ENCODE data around the gene DNLZ. TPM values are rescaled to one million over a fixed set of nuclear protein-coding genes. Genes with fewer than 3 reads are reported as not detected.
"Not testable (repeated sequence)": the region's sequence is repeated elsewhere in the genome, so short reads cannot be mapped to it uniquely, and the experiment has no call there.

DNLZ gene
- total and polyA plus RNA-seq, 5 experiments from 2014 or later = 32.8 to 58.1 (median 51.6) TPM

GRCh38 chr9:136327304-136327974 lies 36.1 kb downstream of the DNLZ start, which contains the start of gene GPSM1:
Gene GPSM1 (plus strand): TSS chr9:136327539. CDS start chr9:136327696, 157 bp downstream.
- Mint-ChIP-seq H3K4me3 (peak within 1 kb of the TSS; percentile 65 to 84 (median 71)), H3K36me3 (no peaks in the 10 kb centered on the region), H3K4me1 (peaks cover 2 to 17% (median 7%) of the 10 kb centered on the region in 4 donors), H3K27me3 (peaks cover 0 to 2% (median 0%) of the 10 kb centered on the region in 5 donors), H3K9me3 (no peaks in the 10 kb centered on the region), H3K27ac (peak within 1 kb of the TSS in 4 of 10 donors; percentile 49 to 79 (median 62))
- ATAC-seq = peak; percentile 68 to 77
- POLR2A ChIA-PET = no interaction called here
- DNase-seq = peak in 8 of 10 donors; percentile 18 to 70 (median 38)

GRCh38 chr9:136326761-136327303 lies 36.7 kb downstream of the DNLZ start:
- POLR2A ChIA-PET = interaction anchor here (2.3 kb wide), 1 partner anchor 37 kb away, joined by 7 read pairs; the partner anchor contains the start of gene DNLZ
- Mint-ChIP-seq H3K4me3 (peak overlapping the region; percentile 65 to 81 (median 70)), H3K9me3 (no peaks in the 10 kb centered on the region), H3K27ac (peak overlapping the region in 3 of 10 donors; percentile 49 to 65 (median 59)), H3K4me1 (peaks cover 2 to 20% (median 7%) of the 10 kb centered on the region in 4 donors), H3K27me3 (peaks cover 0 to 2% (median 0%) of the 10 kb centered on the region in 5 donors), H3K36me3 (no peaks in the 10 kb centered on the region)
- DNase-seq (no peak), ATAC-seq (peak in 1 of 2 donors; percentile 19)

- Mint-ChIP-seq H3K27me3 (peaks cover 0 to 2% (median 0%) of the 10 kb centered on the region in 5 donors), H3K36me3 (no peaks in the 10 kb centered on the region), H3K9me3 (no peaks in the 10 kb centered on the region), H3K4me3 (peak overlapping the region in 7 of 10 donors; percentile 11 to 80 (median 70)), H3K27ac (peak overlapping the region in 1 of 10 donors; percentile 40), H3K4me1 (peaks cover 2 to 20% (median 7%) of the 10 kb centered on the region in 4 donors)
- ATAC-seq (no peak), DNase-seq (no peak)
- POLR2A ChIA-PET = interaction anchor here (2.3 kb wide), 1 partner anchor 37 kb away, joined by 7 read pairs; the partner anchor contains the start of gene DNLZ
These were observed 37.3 kb downstream of the DNLZ start for GRCh38 chr9:136326061-136326760.

GRCh38 chr9:136325358-136325757 lies 38.2 kb downstream of the DNLZ start:
- Mint-ChIP-seq H3K9me3 (no peaks in the 10 kb centered on the region), H3K4me3 (peak overlapping the region in 3 of 10 donors; percentile 1 to 41 (median 10)), H3K27me3 (peaks cover 0 to 2% (median 0%) of the 10 kb centered on the region in 5 donors), H3K27ac (peak overlapping the region in 1 of 10 donors; percentile 40), H3K36me3 (no peaks in the 10 kb centered on the region), H3K4me1 (peaks cover 2 to 20% (median 7%) of the 10 kb centered on the region in 4 donors)
- no peak for ATAC-seq
- POLR2A ChIA-PET = interaction anchor here (2.3 kb wide), 1 partner anchor 38 kb away, joined by 7 read pairs; the partner anchor contains the start of gene DNLZ
- DNase-seq = no peak

GRCh38 chr9:136324501-136325300 lies 38.8 kb downstream of the DNLZ start:
- peak overlapping the region in 1 of 10 donors; percentile 1 for H3K4me3 Mint-ChIP-seq
- ATAC-seq (no peak), DNase-seq (no peak)
- POLR2A ChIA-PET = interaction anchor here (2.3 kb wide), 1 partner anchor 39 kb away, joined by 7 read pairs; the partner anchor contains the start of gene DNLZ
- H3K27me3 Mint-ChIP-seq = peaks cover 0 to 2% (median 0%) of the 10 kb centered on the region in 5 donors
- peaks cover 2 to 20% (median 7%) of the 10 kb centered on the region in 4 donors for H3K4me1 Mint-ChIP-seq
- no peaks in the 10 kb centered on the region for H3K9me3 Mint-ChIP-seq
- H3K27ac Mint-ChIP-seq = peak overlapping the region in 1 of 10 donors; percentile 15
- H3K36me3 Mint-ChIP-seq = no peaks in the 10 kb centered on the region

GRCh38 chr9:136323371-136323789 lies 40.2 kb downstream of the DNLZ start:
- DNase-seq (no peak), ATAC-seq (peak in 1 of 2 donors; percentile 17)
- Mint-ChIP-seq H3K27me3 (no peaks in the 10 kb centered on the region), H3K9me3 (no peaks in the 10 kb centered on the region), H3K36me3 (no peaks in the 10 kb centered on the region), H3K27ac (no peak overlapping the region), H3K4me1 (peaks cover 0 to 15% (median 3%) of the 10 kb centered on the region in 4 donors), H3K4me3 (no peak overlapping the region)
- POLR2A ChIA-PET = no interaction called here

- Mint-ChIP-seq H3K36me3 (no peaks in the 10 kb centered on the region), H3K9me3 (no peaks in the 10 kb centered on the region)
- no peak for DNase-seq
These were observed 40.7 kb downstream of the DNLZ start for GRCh38 chr9:136322756-136323330.

GRCh38 chr9:136321561-136321960 lies 42.0 kb downstream of the DNLZ start:
- Mint-ChIP-seq H3K27ac (no peak overlapping the region), H3K9me3 (peaks cover 0 to under 1% (median 0%) of the 10 kb centered on the region in 9 donors), H3K4me1 (peaks cover 0 to 13% (median 5%) of the 10 kb centered on the region in 4 donors), H3K27me3 (no peaks in the 10 kb centered on the region), H3K36me3 (no peaks in the 10 kb centered on the region), H3K4me3 (no peak overlapping the region)
- ATAC-seq (no peak), DNase-seq (no peak)
- POLR2A ChIA-PET = no interaction called here

More at GRCh38 chr9:136322756-136323330, 40.7 kb downstream of the DNLZ start:
- Mint-ChIP-seq H3K4me1 (peaks cover 0 to 15% (median 3%) of the 10 kb centered on the region in 4 donors), H3K27me3 (no peaks in the 10 kb centered on the region), H3K4me3 (peak overlapping the region in 1 of 10 donors; percentile 20), H3K27ac (no peak overlapping the region)
- POLR2A ChIA-PET = no interaction called here
- no peak for ATAC-seq

GRCh38 chr9:136320972-136321371 lies 42.6 kb downstream of the DNLZ start:
- H3K9me3 Mint-ChIP-seq, H3K36me3 Mint-ChIP-seq, H3K4me3 Mint-ChIP-seq, POLR2A ChIA-PET, ATAC-seq, H3K27ac Mint-ChIP-seq, H3K27me3 Mint-ChIP-seq, DNase-seq: not testable (repeated sequence)
- peaks cover 0 to 15% (median 6%) of the 10 kb centered on the region in 4 donors for H3K4me1 Mint-ChIP-seq

- POLR2A ChIA-PET, DNase-seq, H3K4me3 Mint-ChIP-seq, H3K27me3 Mint-ChIP-seq, H3K27ac Mint-ChIP-seq, H3K36me3 Mint-ChIP-seq, ATAC-seq: not testable (repeated sequence)
- Mint-ChIP-seq H3K9me3 (peaks cover 0 to 14% (median 0%) of the 10 kb centered on the region in 9 donors), H3K4me1 (peaks cover 0 to 16% (median 7%) of the 10 kb centered on the region in 4 donors)
These were observed 43.6 kb downstream of the DNLZ start for GRCh38 chr9:136319955-136320354.

GRCh38 chr9:136319244-136319643 lies 44.3 kb downstream of the DNLZ start:
- POLR2A ChIA-PET, H3K27ac Mint-ChIP-seq, DNase-seq, ATAC-seq, H3K27me3 Mint-ChIP-seq, H3K4me3 Mint-ChIP-seq: not testable (repeated sequence)
- Mint-ChIP-seq H3K4me1 (peaks cover 0 to 16% (median 7%) of the 10 kb centered on the region in 4 donors), H3K9me3 (peaks cover 0 to 14% (median 0%) of the 10 kb centered on the region in 9 donors), H3K36me3 (peaks cover 0 to 11% (median 0%) of the 10 kb centered on the region in 3 donors)

Measured in naive thymus-derived CD8-positive, alpha-beta T cell (primary cell).